ENCODE data around the gene ANO10. TPM values are rescaled to one million over a fixed set of nuclear protein-coding genes. Genes with fewer than 3 reads are reported as not detected.
"Not testable (repeated sequence)": the region's sequence is repeated elsewhere in the genome, so short reads cannot be mapped to it uniquely, and the experiment has no call there.

Gene ANO10
- polyA plus RNA-seq, 1 donor from 2014 or later = 11.1 TPM

GRCh38 chr3:43665011-43665410 lies 43.2 kb upstream of the ANO10 start:
- H3K27me3 ChIP-seq (ENCODE audit: insufficient read depth, low read depth, low read length); H3K9ac ChIP-seq (ENCODE audit: low read length); H3K27ac ChIP-seq (ENCODE audit: low read length); H3F3A ChIP-seq (ENCODE audit: insufficient read depth, low read length, poor library complexity, severe bottlenecking); H3K79me2 ChIP-seq (replicated peaks; ENCODE audit: insufficient read depth, low read length); H2AFZ ChIP-seq (ENCODE audit: low read depth, low read length); H3K4me3 ChIP-seq (ENCODE audit: low read length); H4K20me1 ChIP-seq (ENCODE audit: insufficient read depth); H3K9me3 ChIP-seq (ENCODE audit: low read length); H3K36me3 ChIP-seq (ENCODE audit: insufficient read depth, low read length); H3K4me2 ChIP-seq (ENCODE audit: low read length); H3K9me2 ChIP-seq (ENCODE audit: insufficient read depth, low read length): not testable (repeated sequence)

GRCh38 chr3:43661376-43661775 lies 39.6 kb upstream of the ANO10 start:
- H3K36me3 ChIP-seq (ENCODE audit: insufficient read depth, low read length); H3K27me3 ChIP-seq (ENCODE audit: insufficient read depth, low read depth, low read length); H3K79me2 ChIP-seq (replicated peaks; ENCODE audit: insufficient read depth, low read length); H3F3A ChIP-seq (ENCODE audit: insufficient read depth, low read length, poor library complexity, severe bottlenecking); H3K27ac ChIP-seq (ENCODE audit: low read length); H3K4me3 ChIP-seq (ENCODE audit: low read length); H3K4me2 ChIP-seq (ENCODE audit: low read length); H3K9me3 ChIP-seq (ENCODE audit: low read length); H2AFZ ChIP-seq (ENCODE audit: low read depth, low read length); H3K9me2 ChIP-seq (ENCODE audit: insufficient read depth, low read length); H4K20me1 ChIP-seq (ENCODE audit: insufficient read depth); H3K9ac ChIP-seq (ENCODE audit: low read length): not testable (repeated sequence)

- no peaks in the 10 kb centered on the region for H3K79me2 ChIP-seq (replicated peaks; ENCODE audit: insufficient read depth, low read length)
- no peak overlapping the region for H3K27ac ChIP-seq (ENCODE audit: low read length)
- no peaks in the 10 kb centered on the region for H3K9me2 ChIP-seq (ENCODE audit: insufficient read depth, low read length)
- no peaks in the 10 kb centered on the region for H4K20me1 ChIP-seq (ENCODE audit: insufficient read depth)
- no peaks in the 10 kb centered on the region for H3K36me3 ChIP-seq (ENCODE audit: insufficient read depth, low read length)
- no peak overlapping the region for H2AFZ ChIP-seq (ENCODE audit: low read depth, low read length)
- no peaks in the 10 kb centered on the region for H3F3A ChIP-seq (ENCODE audit: insufficient read depth, low read length, poor library complexity, severe bottlenecking)
- no peaks in the 10 kb centered on the region for H3K9me3 ChIP-seq (ENCODE audit: low read length)
- H3K4me3 ChIP-seq (ENCODE audit: low read length) = no peak overlapping the region
- TF ChIP-seq CTCF (IDR thresholded peaks at IDR 0.05; ENCODE audit: poor library complexity, severe bottlenecking) (no peak), TAF1 (IDR thresholded peaks at IDR 0.05; ENCODE audit: low read depth) (no peak), REST (IDR thresholded peaks at IDR 0.05; ENCODE audit: borderline replicate concordance) (no peak), POLR2AphosphoS5 (IDR thresholded peaks at IDR 0.05) (no peak), SMC3 (conservative IDR thresholded peaks at IDR 0.05; ENCODE audit: poor library complexity) (no peak), MXI1 (conservative IDR thresholded peaks at IDR 0.05; ENCODE audit: poor library complexity, severe bottlenecking) (no peak), EZH2 (IDR thresholded peaks at IDR 0.05; ENCODE audit: borderline replicate concordance, insufficient read depth, low read length, poor library complexity, severe bottlenecking) (no peak)
- no peak overlapping the region for H3K9ac ChIP-seq (ENCODE audit: low read length)
- no peaks in the 10 kb centered on the region for H3K27me3 ChIP-seq (ENCODE audit: insufficient read depth, low read depth, low read length)
- no peak overlapping the region for H3K4me2 ChIP-seq (ENCODE audit: low read length)
Observed at GRCh38 chr3:43659250-43659880, 37.6 kb upstream of the ANO10 start.

GRCh38 chr3:43656390-43656789 lies 34.6 kb upstream of the ANO10 start:
- not testable (repeated sequence) for H3K27ac ChIP-seq (ENCODE audit: low read length); H3K9me2 ChIP-seq (ENCODE audit: insufficient read depth, low read length); H2AFZ ChIP-seq (ENCODE audit: low read depth, low read length)

More at GRCh38 chr3:43656390-43656789, 34.6 kb upstream of the ANO10 start:
- not testable (repeated sequence) for H3K36me3 ChIP-seq (ENCODE audit: insufficient read depth, low read length); H3K27me3 ChIP-seq (ENCODE audit: insufficient read depth, low read depth, low read length); H4K20me1 ChIP-seq (ENCODE audit: insufficient read depth); H3F3A ChIP-seq (ENCODE audit: insufficient read depth, low read length, poor library complexity, severe bottlenecking); H3K4me3 ChIP-seq (ENCODE audit: low read length); H3K9ac ChIP-seq (ENCODE audit: low read length); H3K4me2 ChIP-seq (ENCODE audit: low read length); H3K9me3 ChIP-seq (ENCODE audit: low read length); H3K79me2 ChIP-seq (replicated peaks; ENCODE audit: insufficient read depth, low read length)

Measured in neural cell (in vitro differentiated cells).